AG04450 (cell line): Measurements from ENCODE around the gene CNTNAP4. TPM values are rescaled to one million over a fixed set of nuclear protein-coding genes. Genes with fewer than 3 reads are reported as not detected.

Source experiments
- CTCF ChIA-PET: fragments of 300-600, 350-600 bp; formaldehyde crosslinking; extraction: SDS; loops from one replicate; lab custom pipeline; 2022; ENCODE audit warnings: antibody characterized with exemption, inconsistent platforms; lab: Charles Lee
- POLR2A ChIA-PET: fragments of 350-600 bp; formaldehyde crosslinking; extraction: SDS; loops from one replicate; lab custom pipeline; 2021; ENCODE audit warnings: antibody characterized with exemption, inconsistent platforms; lab: Yijun Ruan, JAX
- DNase-seq: peaks from one replicate; pipeline ENCODE4 v3.0.0-alpha.2; 2011; ENCODE audit warnings: low read depth, low spot score
- H3K27ac ChIP-seq: one replicate; pipeline ENCODE4 v1.5.1; 2012; ENCODE audit warnings: low read depth, low read length, control low read depth
- H3K27me3 ChIP-seq: one replicate; pipeline ENCODE4 v1.6.0; 2012; ENCODE audit warnings: low read length; ENCODE audit not compliant: control insufficient read depth, insufficient read depth
- H3K4me3 ChIP-seq: 2 replicates; pipeline ENCODE4 v1.5.1; 2011; ENCODE audit warnings: mild to moderate bottlenecking, low read depth, low read length, control low read depth
- H3K9me3 ChIP-seq: 2 replicates; pipeline ENCODE4 v1.5.1; 2012; ENCODE audit warnings: low read length; ENCODE audit not compliant: control insufficient read depth, insufficient read depth
- CTCF ChIP-seq: IDR thresholded peaks from 2 replicates; pipeline ENCODE4 v1.5.1; 2011; ENCODE audit warnings: low read depth, low read length, control low read depth, inconsistent platforms
- polyA plus RNA-seq: library from polyadenylated mRNA; depleted of rRNA; stranded (reverse); fragments of >200 nt; gene quantifications from 2 replicates; pipeline ENCODE4 v1.2.3, GENCODE V29; 2011

The CNTNAP4 gene
- polyA plus RNA-seq, 1 experiment, result not detected

GRCh38 chr16:76486740-76487139, 209.5 kb downstream of the CNTNAP4 start:
- ChIA-PET CTCF (no interaction called here), POLR2A (no interaction called here)
- H3K27ac ChIP-seq, result no peak overlapping the region
- H3K27me3 ChIP-seq, result no peaks in the 10 kb centered on the region
- no peak for DNase-seq
- no peak for TF ChIP-seq CTCF
- H3K9me3 ChIP-seq, result no peaks in the 10 kb centered on the region
- H3K4me3 ChIP-seq, result no peak overlapping the region

GRCh38 chr16:76487411-76488064, 210.3 kb downstream of the CNTNAP4 start:
- Histone ChIP-seq H3K27me3 (no peaks in the 10 kb centered on the region), H3K4me3 (no peak overlapping the region), H3K9me3 (no peaks in the 10 kb centered on the region), H3K27ac (no peak overlapping the region)
- no peak for TF ChIP-seq CTCF
- no peak for DNase-seq
- POLR2A ChIA-PET, result no interaction called here
- CTCF ChIA-PET, result no interaction called here

- POLR2A ChIA-PET, result no interaction called here
- Histone ChIP-seq H3K9me3 (no peaks in the 10 kb centered on the region), H3K27ac (no peak overlapping the region)
These were observed 210.8 kb downstream of the CNTNAP4 start for GRCh38 chr16:76488065-76488417.

GRCh38 chr16:76490036-76490639, 212.9 kb downstream of the CNTNAP4 start:
- Histone ChIP-seq H3K27ac (no peak overlapping the region), H3K27me3 (no peaks in the 10 kb centered on the region), H3K4me3 (no peak overlapping the region), H3K9me3 (no peaks in the 10 kb centered on the region)
- no peak for DNase-seq
- CTCF ChIA-PET, result no interaction called here
- TF ChIP-seq CTCF, result no peak
- POLR2A ChIA-PET, result no interaction called here

More at GRCh38 chr16:76488065-76488417, 210.8 kb downstream of the CNTNAP4 start:
- H3K27me3 ChIP-seq, result no peaks in the 10 kb centered on the region
- CTCF ChIA-PET, result no interaction called here
- no peak for TF ChIP-seq CTCF
- H3K4me3 ChIP-seq, result no peak overlapping the region
- no peak for DNase-seq

GRCh38 chr16:76500006-76500405, 222.8 kb downstream of the CNTNAP4 start:
- POLR2A ChIA-PET, result no interaction called here

More at GRCh38 chr16:76500006-76500405, 222.8 kb downstream of the CNTNAP4 start:
- Histone ChIP-seq H3K27me3 (no peaks in the 10 kb centered on the region), H3K9me3 (no peaks in the 10 kb centered on the region; the same call in 1 of the 2 replicates), H3K27ac (no peak overlapping the region), H3K4me3 (no peak overlapping the region)
- CTCF ChIA-PET, result no interaction called here
- DNase-seq, result no peak
- no peak for TF ChIP-seq CTCF
